NCI-H748 treated with DMSO at 0.1 percent for 48 hours (cell line): ENCODE measurements around the gene PGLYRP1.

ENCODE experiments used
- DNase-seq: peaks from one replicate; lab custom pipeline; 2025; lab: John Stamatoyannopoulos, UW

Gene PGLYRP1

GRCh38 chr19:46000491-46001246, 22.2 kb downstream of the PGLYRP1 start:
- DNase-seq = peak; percentile 68

DNA sequence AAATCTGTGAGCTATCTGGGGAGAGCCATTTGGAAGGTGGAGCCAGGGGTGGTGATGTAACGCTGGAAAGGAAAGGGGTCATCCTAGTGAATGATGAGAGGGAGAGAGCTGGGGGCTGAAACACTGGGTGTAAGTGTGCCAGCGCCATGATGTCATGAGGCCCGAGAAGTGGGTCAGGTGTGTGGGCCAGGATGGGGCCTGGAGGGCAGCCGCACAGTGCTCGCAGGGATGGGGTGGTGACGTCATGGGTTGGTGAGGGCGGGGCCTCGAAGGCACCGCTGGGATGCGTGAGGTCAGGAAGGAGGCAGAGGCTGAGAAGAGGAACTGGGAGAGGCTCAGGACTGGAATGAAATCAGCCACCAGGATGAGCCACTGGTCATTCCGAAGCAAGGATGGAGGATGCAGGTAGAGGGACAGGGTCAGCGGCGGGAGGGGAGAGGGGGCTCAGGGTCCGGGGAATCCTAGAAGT, 23.2 kb downstream of the PGLYRP1 start:
- peak; percentile 15 for DNase-seq

GRCh38 chr19:45998834-45999233, 24.0 kb downstream of the PGLYRP1 start:
- DNase-seq = no peak

- no peak for DNase-seq
Observed at GRCh38 chr19:45996933-45997332, 25.9 kb downstream of the PGLYRP1 start.

DNA sequence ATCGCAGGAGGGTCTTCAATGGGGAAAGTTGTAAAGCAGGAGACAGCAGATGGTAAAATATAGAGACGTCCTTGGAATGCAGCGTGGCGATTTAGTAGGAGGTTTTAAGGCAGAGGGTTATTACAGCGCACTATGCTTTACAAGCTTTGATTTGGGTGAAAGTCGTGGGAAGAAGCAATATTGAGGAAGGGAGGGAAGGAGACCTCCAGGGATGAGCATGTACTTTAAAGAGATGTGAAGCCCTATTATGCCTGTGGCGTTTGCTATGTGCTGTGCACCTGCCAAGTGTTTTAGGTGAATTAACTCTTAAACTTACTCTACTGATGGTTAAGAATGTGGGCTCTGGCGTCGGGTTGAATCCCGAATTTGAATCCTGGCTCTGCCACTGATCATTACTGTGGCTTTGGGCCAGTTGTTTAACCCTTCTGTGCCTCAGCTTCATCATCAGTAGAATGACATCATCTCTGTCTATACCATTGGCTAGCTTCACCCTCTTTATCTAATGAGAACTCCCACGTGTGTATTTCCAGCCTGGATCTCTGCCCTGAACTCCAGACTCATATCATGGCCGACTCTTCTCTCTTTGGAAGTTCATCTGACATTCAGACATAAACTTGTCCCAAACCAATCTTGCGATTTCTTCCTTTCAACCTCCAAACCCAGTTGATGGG, 27.0 kb downstream of the PGLYRP1 start:
- peak; percentile 59 for DNase-seq

GRCh38 chr19:45994998-45995714, 27.7 kb downstream of the PGLYRP1 start, which contains the start of gene CCDC61:
Gene CCDC61, plus strand, starts transcription at chr19:45995467. Its CDS starts 7,552 bp downstream, at chr19:46003019.
- DNase-seq = peak; percentile 100

GRCh38 chr19:45994456-45994997, 28.3 kb downstream of the PGLYRP1 start:
- DNase-seq = peak; percentile 80

DNA sequence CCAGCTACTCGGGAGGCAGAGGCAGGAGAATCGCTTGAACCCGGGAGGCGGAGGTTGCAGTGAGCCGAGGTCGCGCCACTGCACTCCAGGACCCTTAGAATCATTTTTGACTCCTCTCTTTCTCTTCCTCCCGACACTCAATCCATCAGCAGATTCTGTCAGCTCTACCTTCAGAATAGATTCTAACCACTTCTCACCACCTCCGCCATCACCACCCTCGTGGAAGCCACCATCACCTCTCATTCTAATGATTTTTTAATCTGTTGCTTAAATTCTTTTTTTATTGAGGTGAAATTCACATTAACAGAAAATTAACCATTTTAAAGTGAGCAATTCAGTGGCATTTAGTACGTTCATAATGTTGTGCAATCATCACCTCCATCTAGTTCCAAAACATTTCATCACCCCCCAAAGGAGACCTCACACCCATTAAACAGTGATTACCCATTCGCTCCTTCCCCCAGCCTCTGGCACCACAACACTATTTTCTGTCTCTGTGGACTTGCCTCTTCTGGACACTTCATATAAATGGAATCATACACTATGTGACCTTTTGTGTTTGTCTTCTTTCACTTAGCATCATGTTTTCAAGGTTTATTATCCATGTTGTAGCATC, 32.6 kb downstream of the PGLYRP1 start:
- DNase-seq = no peak

- DNase-seq = no peak
Observed at GRCh38 chr19:45985321-45985720, 37.5 kb downstream of the PGLYRP1 start.

GRCh38 chr19:45981350-45981749, 41.5 kb downstream of the PGLYRP1 start:
- DNase-seq = no peak

DNA sequence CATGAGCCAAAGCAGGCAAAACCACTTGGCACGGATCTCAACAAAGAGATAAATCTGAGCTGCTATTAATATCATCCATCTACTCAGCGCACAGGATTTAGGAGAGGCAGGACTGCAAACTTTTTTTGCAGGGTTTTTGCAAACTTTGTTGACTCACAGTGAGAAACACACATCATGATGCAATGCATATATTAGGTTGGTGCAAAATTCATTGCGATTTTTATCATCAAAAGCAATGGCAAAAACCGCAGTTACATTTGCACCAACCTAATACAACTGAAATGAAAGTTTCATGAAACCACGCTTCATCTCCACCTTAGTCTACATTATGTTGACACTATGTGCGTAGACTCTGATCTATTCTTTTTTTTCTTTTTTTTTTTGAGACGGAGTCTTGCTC, 44.7 kb downstream of the PGLYRP1 start:
- no peak for DNase-seq

- peak; percentile 7 for DNase-seq
Observed at GRCh38 chr19:45976178-45976577, 46.7 kb downstream of the PGLYRP1 start.

DNA sequence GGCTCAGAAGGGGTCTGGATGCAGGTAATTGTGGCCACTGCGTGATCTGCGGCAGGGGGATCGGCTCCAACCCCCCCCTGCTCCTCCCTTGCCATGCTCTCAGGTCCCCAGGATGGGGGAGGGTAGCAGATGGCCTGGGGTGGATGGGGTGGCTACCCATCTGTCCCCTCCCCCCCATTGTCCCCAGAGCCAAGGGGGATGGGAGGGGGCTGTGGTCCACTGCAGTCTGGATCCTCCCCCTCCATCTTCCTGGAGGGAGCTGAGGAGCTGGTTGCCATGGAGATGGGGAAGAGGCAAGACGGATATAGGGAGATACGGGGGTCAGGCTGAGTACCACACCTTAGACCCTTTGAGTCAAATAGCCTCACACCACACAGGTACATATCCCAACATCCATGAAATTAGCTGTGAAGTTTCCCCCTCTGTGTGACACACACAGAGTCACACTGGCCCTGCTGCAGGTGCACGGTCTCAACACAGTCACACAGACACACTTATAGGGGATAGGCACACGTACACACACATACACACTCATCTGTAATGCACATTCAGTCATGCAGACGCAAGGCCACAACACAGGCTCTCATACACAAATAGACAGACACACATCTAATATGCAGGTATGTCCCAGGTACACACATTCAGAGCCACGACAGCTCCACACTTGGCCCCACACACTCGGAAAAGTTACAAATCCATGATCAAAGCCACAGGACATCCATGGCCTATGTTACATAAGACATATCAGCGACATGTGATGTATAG, 47.4 kb downstream of the PGLYRP1 start:
- DNase-seq = no peak

GRCh38 chr19:45973553-45974338, 49.1 kb downstream of the PGLYRP1 start, which contains the start of gene NOVA2:
Gene NOVA2, minus strand, starts transcription at chr19:45973865. Its CDS starts 514 bp downstream, at chr19:45973351.
- peak; percentile 65 for DNase-seq

GRCh38 chr19:45972947-45973540, 49.8 kb downstream of the PGLYRP1 start:
- DNase-seq = no peak

GRCh38 chr19:45972081-45972946, 50.5 kb downstream of the PGLYRP1 start:
- DNase-seq = peak; percentile 9

GRCh38 chr19:45971260-45971902, 51.5 kb downstream of the PGLYRP1 start:
- DNase-seq = no peak

DNA sequence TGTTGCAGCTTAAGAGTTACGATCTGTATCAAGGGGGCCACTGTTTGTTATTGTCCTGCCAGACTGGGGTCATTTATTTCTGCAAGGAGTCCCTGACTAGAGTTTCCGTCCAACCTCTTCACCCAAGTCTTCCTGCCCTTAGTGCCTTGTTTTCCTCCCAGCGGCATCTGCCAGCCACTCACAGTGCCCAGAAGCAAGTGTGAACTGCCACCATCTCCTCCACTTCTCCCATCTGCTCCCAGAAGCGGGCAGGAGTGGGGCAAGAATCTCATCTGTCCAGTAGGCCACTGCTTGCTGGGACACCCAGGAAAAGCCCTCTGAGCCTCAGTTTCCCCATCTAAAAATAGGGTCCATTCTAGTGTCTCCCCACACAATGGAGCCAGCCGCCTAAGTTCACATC, 53.2 kb downstream of the PGLYRP1 start:
- no peak for DNase-seq
